ENCODE results near the gene AFF1.
"Not testable (repeated sequence)": the region's sequence is repeated elsewhere in the genome, so short reads cannot be mapped to it uniquely, and the experiment has no call there.

AFF1 gene

GRCh38 chr4:87144356-87144755, 209.5 kb downstream of the AFF1 start:
- in situ Hi-C loops (cut with MboI; ENCODE audit: low sequenced_read_pairs, unreplicated experiment) = no loop called here
- TF ChIP-seq CTCF (IDR thresholded peaks at IDR 0.05; ENCODE audit: borderline replicate concordance, control extremely low read depth, extremely low read depth, insufficient read depth, missing control alignments) = no peak
- DNase-seq (ENCODE audit: low spot score) = no peak

GRCh38 chr4:87145934-87146333, 211.1 kb downstream of the AFF1 start:
- in situ Hi-C loops (cut with MboI; ENCODE audit: low sequenced_read_pairs, unreplicated experiment) = loop anchor here (5.0 kb wide), 1 partner anchor 81 kb away; no protein-coding TSS in a partner anchor
- DNase-seq (ENCODE audit: low spot score) = not testable (repeated sequence)

- TF ChIP-seq CTCF (IDR thresholded peaks at IDR 0.05; ENCODE audit: borderline replicate concordance, control extremely low read depth, extremely low read depth, insufficient read depth, missing control alignments) = no peak
- in situ Hi-C loops (cut with MboI; ENCODE audit: low sequenced_read_pairs, unreplicated experiment) = loop anchor here (5.0 kb wide), 1 partner anchor 80 kb away; no protein-coding TSS in a partner anchor
- DNase-seq (ENCODE audit: low spot score) = no peak
Measured at GRCh38 chr4:87147116-87147515, 212.3 kb downstream of the AFF1 start.

GRCh38 chr4:87150498-87151261, 215.9 kb downstream of the AFF1 start:
- in situ Hi-C loops (cut with MboI; ENCODE audit: low sequenced_read_pairs, unreplicated experiment) = no loop called here
- DNase-seq (ENCODE audit: low spot score) = peak; percentile 51
- peak; percentile 78 for TF ChIP-seq CTCF (IDR thresholded peaks at IDR 0.05; ENCODE audit: borderline replicate concordance, control extremely low read depth, extremely low read depth, insufficient read depth, missing control alignments)

- DNase-seq (ENCODE audit: low spot score) = no peak
- in situ Hi-C loops (cut with MboI; ENCODE audit: low sequenced_read_pairs, unreplicated experiment) = no loop called here
- TF ChIP-seq CTCF (IDR thresholded peaks at IDR 0.05; ENCODE audit: borderline replicate concordance, control extremely low read depth, extremely low read depth, insufficient read depth, missing control alignments) = no peak
Measured at GRCh38 chr4:87151730-87152129, 216.9 kb downstream of the AFF1 start.

- in situ Hi-C loops (cut with MboI; ENCODE audit: low sequenced_read_pairs, unreplicated experiment) = no loop called here
- no peak for DNase-seq (ENCODE audit: low spot score)
- no peak for TF ChIP-seq CTCF (IDR thresholded peaks at IDR 0.05; ENCODE audit: borderline replicate concordance, control extremely low read depth, extremely low read depth, insufficient read depth, missing control alignments)
Measured at GRCh38 chr4:87152310-87153041, 217.7 kb downstream of the AFF1 start.
